Type B pancreatic cell (in vitro differentiated cells): ENCODE data around the gene IFNB1. TPM values are rescaled to one million over a fixed set of nuclear protein-coding genes. Genes with fewer than 3 reads are reported as not detected.

Experiments
- DNase-seq: peaks from one replicate; pipeline ENCODE4 v3.0.0; 2021; ENCODE audit warnings: mixed read lengths; ENCODE audit not compliant: unreplicated experiment; ENCODE audit errors: extremely low spot score
- H3K27ac Mint-ChIP-seq: 2 replicates; pipeline ENCODE4 v1.8.0; 2021; ENCODE audit warnings: mild to moderate bottlenecking, mixed read lengths
- H3K27me3 Mint-ChIP-seq: 2 replicates; pipeline ENCODE4 v1.8.0; 2021; ENCODE audit warnings: mixed read lengths
- H3K36me3 Mint-ChIP-seq: 2 replicates; pipeline ENCODE4 v1.8.0; 2021; ENCODE audit warnings: mixed read lengths
- H3K4me1 Mint-ChIP-seq: one replicate; pipeline ENCODE4 v1.8.0; 2021; ENCODE audit warnings: mixed read lengths; ENCODE audit not compliant: unreplicated experiment
- H3K4me3 Mint-ChIP-seq: 2 replicates; pipeline ENCODE4 v1.8.0; 2021; ENCODE audit warnings: mild to moderate bottlenecking, mixed read lengths
- H3K9me3 Mint-ChIP-seq: 2 replicates; pipeline ENCODE4 v1.8.0; 2021; ENCODE audit warnings: mixed read lengths
- CTCF ChIP-seq: fragments of 200-600 bp; sonication (generic); conservative IDR thresholded peaks from 2 replicates; pipeline ENCODE4 v1.5.0; 2021; ENCODE audit warnings: antibody characterized with exemption, mild to moderate bottlenecking
- total RNA-seq: library from RNA; stranded (reverse); gene quantifications from 2 replicates; pipeline ENCODE4 v1.2.1, GENCODE V29; 2021; ENCODE audit warnings: low replicate concordance

Gene IFNB1
- total RNA-seq, 1 donor from 2014 or later, result not detected

GRCh38 chr9:21070906-21071305 lies 6.8 kb downstream of the IFNB1 start:
- Mint-ChIP-seq H3K36me3 (no peaks in the 10 kb centered on the region), H3K9me3 (no peaks in the 10 kb centered on the region), H3K4me3 (no peak overlapping the region), H3K27ac (no peak overlapping the region), H3K4me1 (no peaks in the 10 kb centered on the region), H3K27me3 (no peaks in the 10 kb centered on the region)
- no peak for DNase-seq
- TF ChIP-seq CTCF, result no peak

GRCh38 chr9:21070171-21070571 lies 7.6 kb downstream of the IFNB1 start:
- no peaks in the 10 kb centered on the region for H3K4me1 Mint-ChIP-seq
- H3K4me3 Mint-ChIP-seq, result no peak overlapping the region
- H3K9me3 Mint-ChIP-seq, result no peaks in the 10 kb centered on the region
- no peaks in the 10 kb centered on the region for H3K36me3 Mint-ChIP-seq
- no peak for DNase-seq
- no peaks in the 10 kb centered on the region for H3K27me3 Mint-ChIP-seq
- H3K27ac Mint-ChIP-seq, result no peak overlapping the region
- TF ChIP-seq CTCF, result peak; percentile 58

GRCh38 chr9:21060919-21061561 lies 16.7 kb downstream of the IFNB1 start:
- no peak overlapping the region for H3K4me3 Mint-ChIP-seq

GRCh38 chr9:21056931-21057330 lies 20.8 kb downstream of the IFNB1 start:
- no peak for TF ChIP-seq CTCF
- Mint-ChIP-seq H3K27me3 (no peaks in the 10 kb centered on the region), H3K27ac (no peak overlapping the region), H3K4me1 (peaks cover 15% of the 10 kb centered on the region), H3K9me3 (no peaks in the 10 kb centered on the region), H3K4me3 (no peak overlapping the region), H3K36me3 (no peaks in the 10 kb centered on the region)
- DNase-seq, result no peak

More at GRCh38 chr9:21060919-21061561, 16.7 kb downstream of the IFNB1 start:
- TF ChIP-seq CTCF, result no peak
- peaks cover 15% of the 10 kb centered on the region for H3K4me1 Mint-ChIP-seq
- no peaks in the 10 kb centered on the region for H3K27me3 Mint-ChIP-seq
- H3K27ac Mint-ChIP-seq, result no peak overlapping the region
- H3K9me3 Mint-ChIP-seq, result no peaks in the 10 kb centered on the region
- H3K36me3 Mint-ChIP-seq, result no peaks in the 10 kb centered on the region
- DNase-seq, result no peak

GRCh38 chr9:21053851-21054250 lies 23.9 kb downstream of the IFNB1 start:
- TF ChIP-seq CTCF, result no peak
- no peaks in the 10 kb centered on the region for H3K9me3 Mint-ChIP-seq
- H3K27me3 Mint-ChIP-seq, result no peaks in the 10 kb centered on the region
- H3K4me3 Mint-ChIP-seq, result no peak overlapping the region
- no peaks in the 10 kb centered on the region for H3K4me1 Mint-ChIP-seq
- H3K27ac Mint-ChIP-seq, result no peak overlapping the region
- H3K36me3 Mint-ChIP-seq, result no peaks in the 10 kb centered on the region
- DNase-seq, result no peak

GRCh38 chr9:21047281-21047691 lies 30.5 kb downstream of the IFNB1 start:
- no peaks in the 10 kb centered on the region for H3K4me1 Mint-ChIP-seq
- no peaks in the 10 kb centered on the region for H3K36me3 Mint-ChIP-seq
- DNase-seq, result no peak
- no peak overlapping the region for H3K4me3 Mint-ChIP-seq
- H3K27ac Mint-ChIP-seq, result no peak overlapping the region
- no peak for TF ChIP-seq CTCF
- no peaks in the 10 kb centered on the region for H3K27me3 Mint-ChIP-seq
- no peaks in the 10 kb centered on the region for H3K9me3 Mint-ChIP-seq
